Caco-2 (cell line): ENCODE data around the gene PURA. TPM values are rescaled to one million over a fixed set of nuclear protein-coding genes. Genes with fewer than 3 reads are reported as not detected.

Experiments used
- BruUV-seq: library from RNA; stranded (reverse); fragments of 400-500 nt; replicated peaks from 2 replicates; lab custom pipeline; 2021; lab: Mats Ljungman, UMichigan
- CTCF ChIA-PET: fragments of 300-600 bp; sonication (Branson Sonifier 250); formaldehyde crosslinking; loops from one replicate; lab custom pipeline; 2022; ENCODE audit warnings: antibody characterized with exemption; lab: Charles Lee
- POLR2A ChIA-PET: fragments of 300-600 bp; sonication (Branson Sonifier 250); formaldehyde crosslinking; loops from one replicate; lab custom pipeline; 2022; ENCODE audit warnings: antibody characterized with exemption; lab: Charles Lee
- DNase-seq, 2 experiments: peaks; one replicate each; pipeline versions ENCODE4 v3.0.0 to v3.0.0-alpha.2; 2020 to 2022
- H3K27me3 ChIP-seq: replicated peaks from 2 replicates; pipeline ENCODE4 v1.6.0; 2011; ENCODE audit warnings: low read length; ENCODE audit not compliant: control insufficient read depth, insufficient read depth
- H3K36me3 ChIP-seq: 2 replicates; pipeline ENCODE4 v1.5.1; 2011; ENCODE audit warnings: low read length; ENCODE audit not compliant: control insufficient read depth, insufficient read depth
- H3K4me1 ChIP-seq: fragments of 250-450 bp; sonication (Bioruptor Pico); 2 replicates; pipeline ENCODE4 v1.5.1; 2020; ENCODE audit warnings: mild to moderate bottlenecking
- H3K4me3 ChIP-seq: 2 replicates; pipeline ENCODE4 v1.5.1; 2011; ENCODE audit warnings: low read depth, mild to moderate bottlenecking, control low read depth, low read length
- H3K9me3 ChIP-seq: fragments of 250-450 bp; sonication (Bioruptor Pico); 2 replicates; pipeline ENCODE4 v1.5.1; 2020; ENCODE audit warnings: mild to moderate bottlenecking, moderate library complexity
- H3K27ac Mint-ChIP-seq: one replicate; pipeline ENCODE4 v1.8.0; 2022; ENCODE audit warnings: mixed read lengths; ENCODE audit not compliant: unreplicated experiment
- H3K27me3 Mint-ChIP-seq: one replicate; pipeline ENCODE4 v1.8.0; 2022; ENCODE audit warnings: mixed read lengths; ENCODE audit not compliant: insufficient read depth, unreplicated experiment
- H3K36me3 Mint-ChIP-seq: one replicate; pipeline ENCODE4 v1.8.0; 2022; ENCODE audit warnings: mild to moderate bottlenecking, mixed read lengths; ENCODE audit not compliant: insufficient read depth, unreplicated experiment
- H3K4me1 Mint-ChIP-seq: one replicate; pipeline ENCODE4 v1.8.0; 2022; ENCODE audit warnings: low read depth, mixed read lengths; ENCODE audit not compliant: unreplicated experiment
- H3K4me3 Mint-ChIP-seq: one replicate; pipeline ENCODE4 v1.8.0; 2022; ENCODE audit warnings: mild to moderate bottlenecking, moderate library complexity, mixed read lengths; ENCODE audit not compliant: unreplicated experiment
- H3K9me3 Mint-ChIP-seq: one replicate; pipeline ENCODE4 v1.8.0; 2022; ENCODE audit warnings: mixed read lengths; ENCODE audit not compliant: unreplicated experiment
- intact Hi-C: fragments of 100-400 bp; cut with micrococcal nuclease; formaldehyde crosslinking; loops from one replicate; pipeline ENCODE4 v1.10.0; 2022; ENCODE audit not compliant: unreplicated experiment
- total RNA-seq: library from RNA; stranded (reverse); gene quantifications from 2 replicates; pipeline ENCODE4 v1.2.3, GENCODE V29; 2022
- TF ChIP-seq, protein P1 (sequence below), 2 experiments: fragments of 200-600 bp in 1 of 2; IDR thresholded peaks; 1 replicate in 1 of 2; 2 replicates in 1 of 2; pipeline versions ENCODE4 v1.5.1 to v1.8.0; 2011 to 2022; ENCODE audit warnings: antibody characterized with exemption in 1 of 2, control low read depth in 1 of 2, inconsistent platforms in 1 of 2, low read depth in 1 of 2, low read length in 1 of 2, mild to moderate bottlenecking in 1 of 2, moderate library complexity in 1 of 2; ENCODE audit not compliant: insufficient read depth in 1 of 2, severe bottlenecking in 1 of 2, unreplicated experiment in 1 of 2

PURA gene
- total RNA-seq, 1 experiment from 2014 or later, result 14.5 TPM

DNA sequence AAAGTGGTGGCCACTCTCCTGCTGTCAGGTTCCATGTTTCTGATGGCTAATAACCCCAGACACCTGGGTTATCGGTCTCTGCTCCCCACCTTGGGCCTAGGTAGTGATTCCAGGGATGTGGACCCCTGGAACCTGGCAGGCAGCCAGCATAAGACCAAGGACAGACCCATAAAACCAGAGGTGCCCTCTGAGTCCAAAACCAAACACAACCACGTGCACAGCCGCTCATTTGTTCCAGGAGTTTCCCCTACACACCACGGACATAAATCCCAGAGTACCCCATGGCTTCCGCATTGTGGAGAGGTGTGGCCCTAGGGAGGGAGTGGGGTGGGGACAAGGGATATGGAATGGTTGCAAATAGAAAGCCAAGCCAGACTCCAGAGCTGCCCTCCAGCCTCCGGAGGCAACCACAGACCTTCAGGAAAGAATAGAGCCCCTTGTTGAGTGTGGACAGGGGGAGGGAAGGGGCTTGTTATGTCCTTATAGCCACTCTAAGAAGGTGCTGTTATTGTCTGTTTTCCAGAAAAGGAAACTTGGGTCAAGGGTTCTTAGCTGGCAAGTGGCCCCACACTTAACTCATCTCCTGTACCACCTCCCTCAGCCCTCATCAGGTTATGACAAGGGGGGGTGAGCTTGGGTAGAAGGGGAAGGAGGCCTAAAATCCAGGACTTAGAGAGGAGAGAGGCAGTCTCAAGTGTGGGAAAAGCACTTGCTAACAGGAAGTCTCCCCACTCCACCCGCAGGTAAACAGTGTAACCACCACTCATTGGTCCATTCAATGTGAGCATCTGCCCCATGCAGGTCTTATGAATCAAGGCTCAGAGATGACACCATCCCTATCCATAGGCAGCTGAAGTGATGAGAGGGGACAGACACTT, 37.5 kb downstream of the PURA start:
- Histone ChIP-seq H3K9me3 (no peaks in the 10 kb centered on the region), H3K4me1 (peaks cover 9% of the 10 kb centered on the region; the same call in 1 of the 2 replicates), H3K36me3 (no peaks in the 10 kb centered on the region), H3K4me3 (no peak overlapping the region), H3K27me3 (no peaks in the 10 kb centered on the region)
- H3K9me3 Mint-ChIP-seq, result no peaks in the 10 kb centered on the region
- no peaks in the 10 kb centered on the region for H3K36me3 Mint-ChIP-seq
- POLR2A ChIA-PET, result no interaction called here
- no TSS peak for BruUV-seq
- no peaks in the 10 kb centered on the region for H3K27me3 Mint-ChIP-seq
- intact Hi-C loops, result loop anchor here (10.0 kb wide), 1 partner anchor 287 kb away; no protein-coding TSS in a partner anchor
- H3K27ac Mint-ChIP-seq, result peak overlapping the region; percentile 7
- H3K4me1 Mint-ChIP-seq, result peaks cover 8% of the 10 kb centered on the region
- H3K4me3 Mint-ChIP-seq, result peak overlapping the region; percentile 41
- CTCF ChIA-PET, result interaction anchor here (1.1 kb wide), 1 partner anchor 10 kb away, joined by 3 read pairs; no protein-coding TSS in a partner anchor
- DNase-seq, result no peak
- TF ChIP-seq, protein P1, sequence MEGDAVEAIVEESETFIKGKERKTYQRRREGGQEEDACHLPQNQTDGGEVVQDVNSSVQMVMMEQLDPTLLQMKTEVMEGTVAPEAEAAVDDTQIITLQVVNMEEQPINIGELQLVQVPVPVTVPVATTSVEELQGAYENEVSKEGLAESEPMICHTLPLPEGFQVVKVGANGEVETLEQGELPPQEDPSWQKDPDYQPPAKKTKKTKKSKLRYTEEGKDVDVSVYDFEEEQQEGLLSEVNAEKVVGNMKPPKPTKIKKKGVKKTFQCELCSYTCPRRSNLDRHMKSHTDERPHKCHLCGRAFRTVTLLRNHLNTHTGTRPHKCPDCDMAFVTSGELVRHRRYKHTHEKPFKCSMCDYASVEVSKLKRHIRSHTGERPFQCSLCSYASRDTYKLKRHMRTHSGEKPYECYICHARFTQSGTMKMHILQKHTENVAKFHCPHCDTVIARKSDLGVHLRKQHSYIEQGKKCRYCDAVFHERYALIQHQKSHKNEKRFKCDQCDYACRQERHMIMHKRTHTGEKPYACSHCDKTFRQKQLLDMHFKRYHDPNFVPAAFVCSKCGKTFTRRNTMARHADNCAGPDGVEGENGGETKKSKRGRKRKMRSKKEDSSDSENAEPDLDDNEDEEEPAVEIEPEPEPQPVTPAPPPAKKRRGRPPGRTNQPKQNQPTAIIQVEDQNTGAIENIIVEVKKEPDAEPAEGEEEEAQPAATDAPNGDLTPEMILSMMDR (IDR thresholded peaks at IDR 0.05; ENCODE audit: insufficient read depth in 1 of 2, low read depth in 1 of 2, low read length in 1 of 2, severe bottlenecking in 1 of 2, unreplicated experiment in 1 of 2), result no peak

DNA sequence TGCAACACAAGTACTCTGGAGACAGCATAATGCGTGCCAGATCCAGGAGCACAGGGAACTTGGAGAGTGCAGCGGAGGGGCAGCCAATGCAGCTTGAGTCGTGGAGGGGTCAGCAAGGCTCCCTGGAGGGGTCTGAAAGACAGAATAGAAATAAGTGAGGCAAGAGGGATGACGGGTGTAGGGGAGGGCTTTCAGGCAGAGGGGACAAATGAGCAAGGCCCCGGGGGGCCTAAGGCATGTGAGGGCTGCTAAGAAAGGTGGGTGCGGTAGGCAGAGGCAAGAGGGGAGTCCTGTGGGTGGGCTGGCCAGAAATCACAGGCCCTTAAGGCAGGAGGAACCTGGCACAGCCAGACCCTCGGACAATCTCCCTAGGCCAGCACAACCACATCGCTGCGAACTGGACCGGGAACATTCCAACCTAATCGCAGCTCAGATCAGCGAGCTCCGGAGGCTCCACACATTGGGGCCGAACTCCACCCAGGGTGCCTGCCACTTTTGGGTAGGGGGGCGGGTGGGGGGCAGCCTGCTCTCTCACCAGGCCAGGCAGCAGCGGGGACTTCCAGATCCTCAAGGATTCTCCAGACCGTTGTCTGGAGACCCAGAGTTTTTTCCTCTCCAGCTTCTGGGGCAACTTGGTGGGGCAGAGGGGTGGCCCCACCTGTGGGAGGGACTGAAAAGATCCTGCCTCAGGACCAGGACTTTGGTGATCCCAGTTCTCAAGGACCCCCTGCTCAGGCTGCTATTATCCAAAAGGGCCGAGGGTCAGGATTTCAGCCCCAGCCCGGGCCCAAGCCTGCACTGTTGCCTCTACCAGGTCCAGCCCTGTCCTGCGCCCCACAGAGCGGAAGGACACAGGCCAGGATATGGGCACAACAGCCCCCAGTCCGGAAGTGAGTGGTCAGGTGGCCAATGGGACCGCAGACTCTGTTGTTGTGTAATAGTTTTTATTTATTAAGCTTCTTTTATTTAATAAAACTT, 38.4 kb downstream of the PURA start:
- no TSS peak for BruUV-seq
- H3K4me3 ChIP-seq, result no peak overlapping the region
- peak overlapping the region; percentile 41 for H3K4me3 Mint-ChIP-seq
- ChIA-PET POLR2A (no interaction called here), CTCF (interaction anchor here (0.5 to 1.2 kb wide), 5 partner anchors 8 to 77 kb away, joined by 3 to 4 read pairs (median 3); no protein-coding TSS in a partner anchor)
- H3K9me3 Mint-ChIP-seq, result no peaks in the 10 kb centered on the region
- H3K27me3 Mint-ChIP-seq, result no peaks in the 10 kb centered on the region
- H3K4me1 Mint-ChIP-seq, result peaks cover 8% of the 10 kb centered on the region
- no peaks in the 10 kb centered on the region for H3K36me3 ChIP-seq
- H3K27ac Mint-ChIP-seq, result peak overlapping the region; percentile 7
- H3K9me3 ChIP-seq, result no peaks in the 10 kb centered on the region
- DNase-seq, result peak in 1 of 2 experiments; percentile 24
- intact Hi-C loops, result loop anchor here (10.0 kb wide), 1 partner anchor 288 kb away; no protein-coding TSS in a partner anchor
- H3K27me3 ChIP-seq, result no peaks in the 10 kb centered on the region
- peaks cover 9% of the 10 kb centered on the region; the same call in 1 of the 2 replicates for H3K4me1 ChIP-seq
- no peaks in the 10 kb centered on the region for H3K36me3 Mint-ChIP-seq
- TF ChIP-seq, protein P1 (IDR thresholded peaks at IDR 0.05; ENCODE audit: insufficient read depth in 1 of 2, low read depth in 1 of 2, low read length in 1 of 2, severe bottlenecking in 1 of 2, unreplicated experiment in 1 of 2), result no peak
